Neural cell (in vitro differentiated cells): ENCODE measurements around the gene NPRL2. TPM values are rescaled to one million over a fixed set of nuclear protein-coding genes. Genes with fewer than 3 reads are reported as not detected.
A peak's percentile ranks its signal among the peaks of the same experiment; 100 is the strongest.

Source experiments
- H2AFZ ChIP-seq: fragments of 200-600, 300-800 bp; sonication (generic), shearing (Covaris generic); 2 replicates; pipeline ENCODE4 v1.6.0; 2014; ENCODE audit warnings: low read depth, mild to moderate bottlenecking, antibody characterized with exemption, low read length, moderate library complexity
- H3F3A ChIP-seq: fragments of 200-600 bp; shearing (Covaris generic); 2 replicates; pipeline ENCODE4 v1.6.1; 2016; ENCODE audit warnings: mild to moderate bottlenecking, moderate library complexity, mixed read lengths, antibody characterized with exemption, low read length; ENCODE audit not compliant: insufficient read depth, poor library complexity, severe bottlenecking
- H3K27ac ChIP-seq: fragments of 200-600, 300-800 bp; sonication (generic), shearing (Covaris generic); 2 replicates; pipeline ENCODE4 v1.5.1; 2014; ENCODE audit warnings: mild to moderate bottlenecking, low read length, moderate library complexity
- H3K27me3 ChIP-seq: fragments of 300-800, 200-600 bp; sonication (generic), shearing (Covaris generic); 2 replicates; pipeline ENCODE4 v1.6.0; 2014; ENCODE audit warnings: mild to moderate bottlenecking, low read depth, low read length, moderate library complexity; ENCODE audit not compliant: insufficient read depth
- H3K36me3 ChIP-seq: fragments of 300-800, 200-600 bp; sonication (generic), shearing (Covaris generic); 2 replicates; pipeline ENCODE4 v1.5.1; 2014; ENCODE audit warnings: mild to moderate bottlenecking, antibody characterized with exemption, low read length, moderate library complexity; ENCODE audit not compliant: insufficient read depth
- H3K4me2 ChIP-seq: fragments of 300-800, 200-600 bp; sonication (generic), shearing (Covaris generic); 2 replicates; pipeline ENCODE4 v1.6.0; 2014; ENCODE audit warnings: mild to moderate bottlenecking, low read length
- H3K4me3 ChIP-seq: fragments of 300-800, 200-600 bp; sonication (generic), shearing (Covaris generic); 2 replicates; pipeline ENCODE4 v1.5.1; 2014; ENCODE audit warnings: mild to moderate bottlenecking, low read length, moderate library complexity
- H3K79me2 ChIP-seq: fragments of 200-600 bp; shearing (Covaris generic); replicated peaks from 2 replicates; pipeline ENCODE4 v1.6.0; 2014; ENCODE audit warnings: mild to moderate bottlenecking, low read length, moderate library complexity; ENCODE audit not compliant: insufficient read depth
- H3K9ac ChIP-seq: fragments of 300-800, 200-600 bp; sonication (generic), shearing (Covaris generic); 2 replicates; pipeline ENCODE4 v1.6.1; 2016; ENCODE audit warnings: mild to moderate bottlenecking, low read length, mixed read lengths
- H3K9me2 ChIP-seq: fragments of 200-600 bp; shearing (Covaris generic); 2 replicates; pipeline ENCODE4 v1.6.1; 2016; ENCODE audit warnings: mild to moderate bottlenecking, low read length, mixed read lengths; ENCODE audit not compliant: insufficient read depth
- H3K9me3 ChIP-seq: fragments of 200-600, 300-800 bp; sonication (generic), shearing (Covaris generic); 2 replicates; pipeline ENCODE4 v1.6.1; 2016; ENCODE audit warnings: mild to moderate bottlenecking, mixed run types, low read length, moderate library complexity, mixed read lengths
- H4K20me1 ChIP-seq: fragments of 200-600 bp; shearing (Covaris generic); 2 replicates; pipeline ENCODE4 v1.6.1; 2016; ENCODE audit warnings: mild to moderate bottlenecking, mixed run types; ENCODE audit not compliant: insufficient read depth
- CTCF ChIP-seq: fragments of 450-650 bp; IDR thresholded peaks from 2 replicates; pipeline ENCODE4 v1.5.1; 2014; ENCODE audit warnings: antibody characterized with exemption, mild to moderate bottlenecking, moderate library complexity; ENCODE audit not compliant: poor library complexity, severe bottlenecking
- EP300 ChIP-seq: fragments of 450-650 bp; conservative IDR thresholded peaks from 2 replicates; pipeline ENCODE4 v1.6.1; 2014; ENCODE audit warnings: antibody characterized with exemption, mild to moderate bottlenecking, moderate library complexity; ENCODE audit not compliant: poor library complexity, severe bottlenecking
- EZH2 ChIP-seq: fragments of 200-600, 300-800 bp; shearing (Covaris generic), sonication (generic); IDR thresholded peaks from 2 replicates; pipeline ENCODE4 v1.6.1; 2014; ENCODE audit warnings: antibody characterized with exemption, low read length, borderline replicate concordance, mild to moderate bottlenecking; ENCODE audit not compliant: insufficient read depth, poor library complexity, severe bottlenecking
- MXI1 ChIP-seq: fragments of 450-650 bp; conservative IDR thresholded peaks from 2 replicates; pipeline ENCODE4 v1.6.1; 2014; ENCODE audit warnings: antibody characterized with exemption, mild to moderate bottlenecking; ENCODE audit not compliant: poor library complexity, severe bottlenecking
- POLR2AphosphoS5 ChIP-seq: IDR thresholded peaks from 2 replicates; pipeline ENCODE4 v1.6.1; 2012
- RAD21 ChIP-seq: fragments of 450-650 bp; conservative IDR thresholded peaks from 2 replicates; pipeline ENCODE4 v1.6.1; 2014; ENCODE audit warnings: antibody characterized with exemption, mild to moderate bottlenecking, moderate library complexity
- REST ChIP-seq: IDR thresholded peaks from 2 replicates; pipeline ENCODE4 v1.6.1; 2012; ENCODE audit warnings: borderline replicate concordance
- SMC3 ChIP-seq: fragments of 450-650 bp; conservative IDR thresholded peaks from 2 replicates; pipeline ENCODE4 v1.6.1; 2014; ENCODE audit warnings: antibody characterized with exemption, mild to moderate bottlenecking, moderate library complexity; ENCODE audit not compliant: poor library complexity
- TAF1 ChIP-seq: IDR thresholded peaks from 2 replicates; pipeline ENCODE4 v1.6.1; 2012; ENCODE audit warnings: low read depth
- polyA plus RNA-seq: library from polyadenylated mRNA; depleted of rRNA; stranded (reverse); fragments of >200 nt; gene quantifications from 2 replicates; pipeline ENCODE4 v1.2.3, GENCODE V29; 2014

NPRL2 gene
- polyA plus RNA-seq, 1 donor from 2014 or later: 118 TPM

GRCh38 chr3:50347187-50347813 is 3.3 kb downstream of the NPRL2 start:
- Histone ChIP-seq H3K36me3 (no peaks in the 10 kb centered on the region), H3K79me2 (peaks cover 7% of the 10 kb centered on the region), H4K20me1 (no peaks in the 10 kb centered on the region), H3K4me3 (no peak overlapping the region), H3F3A (no peaks in the 10 kb centered on the region), H3K9me3 (no peaks in the 10 kb centered on the region), H3K4me2 (no peak overlapping the region), H3K27me3 (peaks cover 16% of the 10 kb centered on the region), H3K27ac (no peak overlapping the region), H3K9ac (peak overlapping the region; percentile 19), H2AFZ (no peak overlapping the region), H3K9me2 (no peaks in the 10 kb centered on the region)
- TF ChIP-seq SMC3: peak; percentile 90
- peak; percentile 84 for TF ChIP-seq RAD21
- no peak for TF ChIP-seq TAF1
- TF ChIP-seq CTCF: peak; percentile 80
- no peak for TF ChIP-seq POLR2AphosphoS5
- TF ChIP-seq EZH2: no peak
- no peak for TF ChIP-seq REST
- TF ChIP-seq MXI1: peak; percentile 30
- no peak for TF ChIP-seq EP300

- no peaks in the 10 kb centered on the region for H3K9me3 ChIP-seq
- H3K27ac ChIP-seq: no peak within 1 kb of the TSS
- no peak within 1 kb of the TSS for H3K4me2 ChIP-seq
- no peak within 1 kb of the TSS for H2AFZ ChIP-seq
- H3K4me3 ChIP-seq: peak within 1 kb of the TSS; percentile 54
- H3F3A ChIP-seq: no peaks in the 10 kb centered on the region
- H3K9ac ChIP-seq: peak within 1 kb of the TSS; percentile 5
- TF ChIP-seq CTCF (no peak), RAD21 (no peak), REST (no peak), MXI1 (no peak), EP300 (no peak), SMC3 (no peak), POLR2AphosphoS5 (no peak)
- H3K36me3 ChIP-seq: no peaks in the 10 kb centered on the region
- H3K27me3 ChIP-seq: peaks cover 31% of the 10 kb centered on the region
- no peaks in the 10 kb centered on the region for H4K20me1 ChIP-seq
- peaks cover 7% of the 10 kb centered on the region for H3K79me2 ChIP-seq
- no peaks in the 10 kb centered on the region for H3K9me2 ChIP-seq
These were observed 4.9 kb downstream of the NPRL2 start, which contains the start of gene ZMYND10 for GRCh38 chr3:50345586-50346234. Gene ZMYND10, minus strand, starts transcription at chr3:50345732. Its CDS starts 153 bp downstream, at chr3:50345579.
